OCI-LY7 (cell line): ENCODE measurements around the gene CARMIL1. TPM values are rescaled to one million over a fixed set of nuclear protein-coding genes. Genes with fewer than 3 reads are reported as not detected.

Source experiments
- BruUV-seq: library from RNA; stranded (reverse); fragments of 400-500 nt; replicated peaks from 2 replicates; lab custom pipeline; 2021; lab: Mats Ljungman, UMichigan
- CTCF ChIA-PET: fragments of 300-600 bp; sonication (Branson Sonifier 250); formaldehyde crosslinking; loops from one replicate; lab custom pipeline; 2022; ENCODE audit warnings: antibody characterized with exemption; ENCODE audit not compliant: unreplicated experiment; lab: Charles Lee
- POLR2A ChIA-PET: fragments of 300-600 bp; sonication (Branson Sonifier 250); formaldehyde crosslinking; loops from one replicate; lab custom pipeline; 2022; ENCODE audit warnings: antibody characterized with exemption; lab: Charles Lee
- DNase-seq: peaks from one replicate; pipeline ENCODE4 v3.0.0-alpha.2; 2015; ENCODE audit warnings: low spot score
- H2AFZ ChIP-seq: fragments of 200-600 bp; sonication (generic), shearing (Covaris generic); 2 replicates; pipeline ENCODE4 v1.6.1; 2014; ENCODE audit warnings: mild to moderate bottlenecking, antibody characterized with exemption, low read length, moderate library complexity
- H3K27ac ChIP-seq: fragments of 200-600 bp; sonication (generic); 2 replicates; pipeline ENCODE4 v1.5.1; 2014; ENCODE audit warnings: mixed run types, low read depth, mild to moderate bottlenecking, moderate library complexity, low read length, inconsistent platforms; ENCODE audit not compliant: poor library complexity, severe bottlenecking
- H3K36me3 ChIP-seq: fragments of 200-600 bp; sonication (generic); 2 replicates; pipeline ENCODE4 v1.6.1; 2014; ENCODE audit warnings: mild to moderate bottlenecking, antibody characterized with exemption, low read length, moderate library complexity, mixed read lengths; ENCODE audit not compliant: insufficient read depth
- H3K4me1 ChIP-seq: fragments of 200-600 bp; sonication (generic); 2 replicates; pipeline ENCODE4 v1.5.1; 2014; ENCODE audit warnings: mild to moderate bottlenecking, low read length; ENCODE audit not compliant: insufficient read depth, poor library complexity, severe bottlenecking
- H3K4me2 ChIP-seq: fragments of 200-600 bp; sonication (generic); 2 replicates; pipeline ENCODE4 v1.6.1; 2014; ENCODE audit warnings: mild to moderate bottlenecking, low read length
- H3K4me3 ChIP-seq: fragments of 200-600 bp; sonication (generic); 2 replicates; pipeline ENCODE4 v1.5.1; 2014; ENCODE audit warnings: mild to moderate bottlenecking, low read depth, low read length; ENCODE audit not compliant: poor library complexity, severe bottlenecking
- H3K79me2 ChIP-seq: fragments of 200-600 bp; sonication (generic); 2 replicates; pipeline ENCODE4 v1.6.1; 2016; ENCODE audit warnings: low read depth, mild to moderate bottlenecking, low read length, moderate library complexity, mixed read lengths; ENCODE audit not compliant: insufficient read depth
- H3K9me2 ChIP-seq: fragments of 200-600 bp; sonication (generic); 2 replicates; pipeline ENCODE4 v1.6.1; 2016; ENCODE audit warnings: mild to moderate bottlenecking, low read length, mixed read lengths; ENCODE audit not compliant: insufficient read depth
- H3K9me3 ChIP-seq: fragments of 200-600 bp; sonication (generic); 2 replicates; pipeline ENCODE4 v1.6.1; 2014; ENCODE audit warnings: mild to moderate bottlenecking, mixed run types, low read length, mixed read lengths
- H4K20me1 ChIP-seq: fragments of 200-600 bp; sonication (generic); 2 replicates; pipeline ENCODE4 v1.6.1; 2014; ENCODE audit warnings: mild to moderate bottlenecking, antibody characterized with exemption, low read length, moderate library complexity, mixed read lengths; ENCODE audit not compliant: insufficient read depth
- CTCF ChIP-seq: fragments of 200-600 bp; sonication (generic); conservative IDR thresholded peaks from 2 replicates; pipeline ENCODE4 v1.5.1; 2014; ENCODE audit warnings: mild to moderate bottlenecking, antibody characterized with exemption, low read length, moderate library complexity, mixed read lengths
- EZH2phosphoT487 ChIP-seq: fragments of 200-600 bp; sonication (generic); IDR thresholded peaks from 2 replicates; pipeline ENCODE4 v1.6.1; 2018; ENCODE audit warnings: low read depth, borderline replicate concordance, mild to moderate bottlenecking, mixed run types, antibody characterized with exemption, low read length, moderate library complexity, mixed read lengths
- intact Hi-C: fragments of 100-400 bp; cut with micrococcal nuclease; formaldehyde crosslinking; loops from one replicate; pipeline ENCODE4 v1.10.0; 2022; ENCODE audit not compliant: unreplicated experiment
- total RNA-seq, 2 experiments: library from RNA; depleted of rRNA in 1 of 2; stranded (reverse); fragments of >200 nt in 1 of 2; shearing (Covaris generic) in 1 of 2; gene quantifications; 2 replicates each; pipeline ENCODE4 v1.2.3, GENCODE V29; 2014 to 2022

CARMIL1 gene
- total RNA-seq, 2 experiments from 2014 or later, result 25.5 to 40.1 TPM

GRCh38 chr6:25401711-25402110 is 122.5 kb downstream of the CARMIL1 start:
- H4K20me1 ChIP-seq, result no peaks in the 10 kb centered on the region
- no peak overlapping the region for H3K27ac ChIP-seq
- no peak for DNase-seq
- no peaks in the 10 kb centered on the region for H3K36me3 ChIP-seq
- peak overlapping the region; percentile 13; the same call in 1 of the 2 replicates for H3K4me2 ChIP-seq
- no TSS peak for BruUV-seq
- ChIA-PET POLR2A (interaction anchor here (0.6 to 11.6 kb wide), 8 partner anchors 12 to 711 kb away, joined by 3 to 233 read pairs (median 24); no protein-coding TSS in a partner anchor), CTCF (no interaction called here)
- no peaks in the 10 kb centered on the region for H3K9me2 ChIP-seq
- no peak overlapping the region for H3K4me3 ChIP-seq
- intact Hi-C loops, result no loop called here
- TF ChIP-seq EZH2phosphoT487 (no peak), CTCF (no peak)
- H3K9me3 ChIP-seq, result no peaks in the 10 kb centered on the region
- peaks cover 82% of the 10 kb centered on the region for H3K79me2 ChIP-seq
- peaks cover 97% of the 10 kb centered on the region for H3K4me1 ChIP-seq
- no peak overlapping the region for H2AFZ ChIP-seq

DNA sequence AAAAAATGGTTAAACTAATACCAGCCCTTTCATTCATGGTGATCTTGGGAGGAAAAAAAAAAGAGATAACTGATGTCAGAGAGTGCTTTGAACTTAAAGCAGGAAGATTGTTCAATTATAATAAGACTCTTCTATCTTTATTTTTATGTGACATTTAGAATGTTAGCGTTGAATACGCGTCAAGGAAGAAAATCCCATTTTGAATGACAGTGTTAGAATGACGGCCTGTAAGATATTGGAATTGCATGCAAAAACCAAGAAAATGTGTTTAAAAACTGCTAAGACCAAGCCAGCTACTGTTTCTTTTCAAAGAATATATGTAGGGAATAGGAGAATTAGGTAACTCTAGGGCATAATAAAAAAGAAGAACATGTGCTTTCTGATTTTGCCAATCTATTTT is 123.0 kb downstream of the CARMIL1 start:
- H3K9me2 ChIP-seq, result no peaks in the 10 kb centered on the region
- POLR2A ChIA-PET, result interaction anchor here (0.6 to 11.6 kb wide), 7 partner anchors 12 to 711 kb away, joined by 3 to 233 read pairs (median 38); no protein-coding TSS in a partner anchor
- CTCF ChIA-PET, result no interaction called here
- no peaks in the 10 kb centered on the region for H3K36me3 ChIP-seq
- no peak overlapping the region for H3K27ac ChIP-seq
- H2AFZ ChIP-seq, result no peak overlapping the region
- no TSS peak for BruUV-seq
- peak overlapping the region; percentile 13 for H3K4me2 ChIP-seq
- intact Hi-C loops, result no loop called here
- H3K79me2 ChIP-seq, result peaks cover 82% of the 10 kb centered on the region
- no peaks in the 10 kb centered on the region for H3K9me3 ChIP-seq
- no peak for DNase-seq
- TF ChIP-seq EZH2phosphoT487 (no peak), CTCF (no peak)
- no peak overlapping the region for H3K4me3 ChIP-seq
- no peaks in the 10 kb centered on the region for H4K20me1 ChIP-seq
- H3K4me1 ChIP-seq, result peaks cover 97% of the 10 kb centered on the region

DNA sequence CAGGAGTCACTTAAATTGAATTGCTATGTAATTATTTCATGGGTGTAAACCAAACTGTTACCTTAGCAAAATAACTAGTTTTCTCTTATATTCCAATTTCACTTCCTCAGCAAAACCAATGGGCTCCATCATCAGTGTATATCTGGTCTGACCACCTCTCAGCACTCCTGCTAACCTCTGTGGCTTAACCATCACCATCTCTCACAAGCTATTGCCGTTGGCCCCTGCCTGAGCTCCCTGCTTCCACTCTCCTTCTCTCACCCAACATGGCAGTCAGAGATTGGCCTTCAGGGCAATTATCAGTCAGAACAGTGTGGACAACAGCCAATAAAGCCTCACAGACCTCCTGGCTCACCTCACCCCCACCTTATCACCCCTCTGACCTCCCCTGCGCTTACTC is 124.0 kb downstream of the CARMIL1 start:
- CTCF ChIA-PET, result interaction anchor here (0.6 to 1.1 kb wide), 3 partner anchors 39 to 919 kb away, joined by 3 read pairs; no protein-coding TSS in a partner anchor
- no peak overlapping the region for H2AFZ ChIP-seq
- POLR2A ChIA-PET, result interaction anchor here (0.6 to 11.6 kb wide), 9 partner anchors 11 to 628 kb away, joined by 3 to 233 read pairs (median 13); partner anchors contain the start of gene CARMIL1
- H4K20me1 ChIP-seq, result no peaks in the 10 kb centered on the region
- BruUV-seq, result no TSS peak
- H3K9me3 ChIP-seq, result no peaks in the 10 kb centered on the region
- H3K36me3 ChIP-seq, result no peaks in the 10 kb centered on the region
- no peaks in the 10 kb centered on the region for H3K9me2 ChIP-seq
- intact Hi-C loops, result no loop called here
- no peak for DNase-seq
- TF ChIP-seq CTCF (no peak), EZH2phosphoT487 (no peak)
- peak overlapping the region; percentile 63 for H3K4me3 ChIP-seq
- H3K27ac ChIP-seq, result peak overlapping the region; percentile 98
- H3K79me2 ChIP-seq, result peaks cover 82% of the 10 kb centered on the region
- peak overlapping the region; percentile 98 for H3K4me2 ChIP-seq
- H3K4me1 ChIP-seq, result peaks cover 97% of the 10 kb centered on the region
